Body of pancreas (tissue), 4 donors: ENCODE results near the gene ATP6V1F.

ENCODE experiments used
- CTCF ChIP-seq, 7 experiments: fragments of 450-650 bp in 4 of 7; fragments of 200-600 bp in 3 of 7; sonication (generic) in 3 of 7; IDR thresholded peaks; one replicate each; pipeline ENCODE4 v1.5.1; 2016 to 2019; ENCODE audit warnings: antibody characterized with exemption in 7 of 7
- POLR2A ChIP-seq, 3 donors: fragments of 450-650 bp; IDR thresholded peaks; one replicate each; pipeline ENCODE4 v1.6.1; 2016; ENCODE audit warnings: antibody characterized with exemption in 3 of 3, mild to moderate bottlenecking in 2 of 3

- TF ChIP-seq CTCF (IDR thresholded peaks at IDR 0.05) (no peak), POLR2A (IDR thresholded peaks at IDR 0.05) (no peak)
Measured at GRCh38 chr7:128821724-128822123, 40.9 kb upstream of the ATP6V1F start.
